ENCODE data around the gene SLC25A10.
"Not testable (repeated sequence)": the region's sequence is repeated elsewhere in the genome, so short reads cannot be mapped to it uniquely, and the experiment has no call there.

SLC25A10 gene, protein sequence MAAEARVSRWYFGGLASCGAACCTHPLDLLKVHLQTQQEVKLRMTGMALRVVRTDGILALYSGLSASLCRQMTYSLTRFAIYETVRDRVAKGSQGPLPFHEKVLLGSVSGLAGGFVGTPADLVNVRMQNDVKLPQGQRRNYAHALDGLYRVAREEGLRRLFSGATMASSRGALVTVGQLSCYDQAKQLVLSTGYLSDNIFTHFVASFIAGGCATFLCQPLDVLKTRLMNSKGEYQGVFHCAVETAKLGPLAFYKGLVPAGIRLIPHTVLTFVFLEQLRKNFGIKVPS

GRCh38 chr17:81711814-81712467, at the start of gene SLC25A10:
Gene SLC25A10 (plus strand): TSS chr17:81712284. CDS start chr17:81712427, 143 bp downstream.
- DNase-seq: peak; percentile 59 to 71 (median 64)

DNA sequence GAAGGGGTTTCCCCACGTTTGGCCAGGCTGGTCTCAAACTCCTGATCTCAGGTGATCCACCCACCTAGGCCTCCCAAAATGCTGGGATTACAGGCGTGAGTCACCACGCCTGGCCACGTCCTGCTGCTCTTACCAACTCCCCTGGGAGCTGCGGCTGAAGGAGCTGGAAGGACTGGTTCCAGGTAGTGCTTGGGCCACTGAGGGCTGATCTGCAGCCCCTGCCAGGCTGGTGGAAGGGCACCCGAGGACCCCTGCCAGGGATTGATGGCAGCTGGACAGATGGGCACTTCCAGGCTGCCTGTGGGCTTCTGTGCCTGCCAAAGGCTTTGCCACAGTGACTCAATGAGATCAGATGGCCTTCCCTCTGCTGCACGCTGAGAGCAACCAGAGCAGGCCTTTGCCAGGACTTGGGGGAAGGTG, 48.0 kb upstream of the SLC25A10 start:
- DNase-seq: no peak

DNA sequence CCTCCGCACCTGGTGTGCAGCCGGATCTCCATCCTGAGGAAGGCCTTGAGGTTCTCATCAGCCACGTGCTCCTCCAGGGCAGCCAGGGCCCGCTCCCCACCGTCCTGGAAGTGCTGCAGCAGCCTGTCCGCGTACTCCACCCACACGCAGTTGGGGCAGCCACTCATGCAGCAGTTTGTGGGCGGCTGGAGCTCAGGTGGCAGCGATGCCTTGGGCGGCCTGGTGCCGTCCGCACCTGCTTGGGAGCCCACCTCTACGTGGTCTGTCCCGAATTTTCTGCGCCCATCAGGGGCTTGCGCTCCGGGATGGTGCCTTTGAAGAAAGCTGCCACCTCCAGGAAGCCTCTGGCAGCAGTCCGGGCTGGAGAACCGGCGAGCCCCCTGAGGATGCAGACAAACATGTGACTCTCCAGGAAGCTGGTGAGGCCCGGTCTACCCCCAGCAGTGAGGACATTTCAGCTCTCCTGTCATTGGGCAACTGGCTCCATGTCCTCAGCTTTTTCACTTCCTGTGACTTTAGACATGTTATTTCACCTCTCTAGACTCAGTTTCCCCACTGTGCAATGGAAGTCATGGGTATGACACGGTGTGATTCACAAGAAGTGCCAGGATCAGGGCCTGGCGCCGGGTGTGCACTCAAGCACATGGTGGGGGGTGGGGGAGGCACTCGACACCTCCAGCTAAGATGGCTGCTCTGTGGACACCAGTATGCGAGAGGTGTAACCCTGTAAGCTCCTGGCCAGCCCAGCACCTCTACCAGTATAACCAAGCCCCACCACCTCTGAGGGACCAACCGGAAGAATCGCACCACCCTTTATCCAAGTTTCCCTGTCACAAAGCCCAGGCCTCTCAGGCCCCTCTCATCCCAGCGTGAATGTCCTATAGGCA, 46.6 kb upstream of the SLC25A10 start:
- DNase-seq: peak in 3 of 4 experiments; percentile 17 to 30 (median 25)

GRCh38 chr17:81666092-81666341, 46.1 kb upstream of the SLC25A10 start:
- peak in 1 of 4 experiments; percentile 29 for DNase-seq

- peak; percentile 80 to 92 (median 84) for DNase-seq
Measured at GRCh38 chr17:81666342-81667191, 45.5 kb upstream of the SLC25A10 start, which contains the start of the genes CCDC137 and OXLD1. Gene CCDC137 (plus strand): TSS chr17:81666737. CDS start chr17:81666767, 30 bp downstream. Gene OXLD1 (minus strand): TSS chr17:81666605. CDS start chr17:81666577, 28 bp downstream.

DNA sequence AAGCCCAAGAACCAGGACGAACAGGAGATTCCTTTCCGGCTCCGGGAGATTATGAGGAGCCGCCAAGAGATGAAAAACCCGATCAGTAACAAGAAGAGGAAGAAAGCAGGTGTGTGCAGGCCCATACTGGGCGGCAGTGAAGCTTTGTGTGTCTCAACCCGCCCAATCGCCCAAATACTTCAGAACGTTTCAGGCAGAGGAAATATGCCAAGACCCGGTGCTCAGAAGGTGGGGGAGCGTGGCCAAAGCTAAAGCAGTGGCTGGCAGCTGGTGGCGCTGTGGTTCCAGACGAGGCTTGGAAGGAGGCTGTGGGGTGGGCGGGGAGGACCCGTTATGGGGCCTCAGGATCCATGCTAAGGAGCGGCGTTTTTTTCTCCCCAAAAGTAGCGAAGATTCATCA, 44.3 kb upstream of the SLC25A10 start:
- no peak for DNase-seq

- DNase-seq: no peak
Measured at GRCh38 chr17:81672504-81672903, 39.6 kb upstream of the SLC25A10 start.

GRCh38 chr17:81672954-81673353, 39.1 kb upstream of the SLC25A10 start:
- DNase-seq: no peak

GRCh38 chr17:81673561-81674258, 38.4 kb upstream of the SLC25A10 start:
- no peak for DNase-seq

- DNase-seq: not testable (repeated sequence)
Measured at GRCh38 chr17:81675515-81676221, 36.4 kb upstream of the SLC25A10 start.

DNA sequence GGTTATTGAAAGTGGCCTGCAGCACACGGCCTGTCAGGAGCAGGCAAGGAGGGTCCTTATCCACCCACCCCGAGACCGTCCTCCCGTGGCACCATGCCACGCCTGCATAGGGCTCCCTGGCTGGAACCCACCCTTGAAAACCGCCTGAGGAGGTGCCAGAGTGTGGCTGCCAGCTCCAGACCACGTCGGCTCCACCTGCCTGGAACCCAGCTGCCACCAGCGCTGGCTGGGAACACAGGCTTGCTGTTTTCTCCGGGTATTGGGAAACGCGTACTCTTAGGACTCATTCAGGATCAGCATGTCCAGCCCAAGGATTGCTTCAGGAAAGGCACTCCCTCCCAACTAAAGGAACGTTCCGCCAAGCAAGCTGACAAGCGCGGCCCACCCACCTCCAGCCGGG, 35.2 kb upstream of the SLC25A10 start:
- DNase-seq: no peak

DNA sequence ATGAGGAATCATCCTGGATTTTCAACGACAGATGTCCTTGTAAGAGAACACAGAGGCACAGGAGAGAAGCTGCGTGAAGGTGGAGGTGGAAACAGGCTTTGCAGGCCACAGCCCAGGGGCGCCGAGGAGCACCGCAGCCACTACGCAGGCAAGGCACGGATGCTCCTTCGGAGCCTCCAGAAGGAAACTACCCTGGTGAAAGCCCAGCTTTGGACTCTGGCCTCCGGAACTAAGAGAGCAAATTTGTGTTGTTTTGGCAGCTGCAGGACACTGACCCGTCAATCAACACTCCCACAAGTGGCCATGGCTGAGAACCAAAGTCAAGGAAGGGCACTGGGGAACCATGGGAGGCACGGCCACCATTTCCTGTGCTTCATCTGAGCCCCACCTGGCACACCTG, 31.9 kb upstream of the SLC25A10 start:
- no peak for DNase-seq

GRCh38 chr17:81681672-81682071, 30.4 kb upstream of the SLC25A10 start:
- DNase-seq: no peak

- no peak for DNase-seq
Measured at GRCh38 chr17:81682565-81683207, 29.4 kb upstream of the SLC25A10 start.

DNA sequence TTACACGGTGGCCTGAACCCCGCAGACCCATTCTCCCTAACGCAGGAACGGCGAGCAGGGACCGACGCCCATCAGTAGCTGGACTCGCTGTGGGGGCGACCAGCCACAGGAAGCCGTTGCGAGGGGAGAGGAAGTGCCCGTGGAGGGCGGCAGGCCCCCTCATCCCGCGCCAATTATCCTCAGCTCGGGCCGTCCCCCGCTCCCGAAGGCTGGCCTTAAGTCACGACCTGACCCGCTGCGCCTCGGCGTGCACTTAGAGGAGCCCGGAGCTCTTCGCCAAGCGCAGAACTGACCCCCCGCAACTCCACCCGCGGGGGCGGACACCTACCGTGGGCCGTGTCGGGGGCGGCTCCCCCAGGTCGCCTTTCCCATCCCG, 28.9 kb upstream of the SLC25A10 start:
- no peak for DNase-seq

GRCh38 chr17:81683584-81684441, 28.3 kb upstream of the SLC25A10 start, which contains the start of the genes ARL16 and HGS:
Gene ARL16 (minus strand): TSS chr17:81683797. CDS start chr17:81683753, 44 bp downstream.
Gene HGS (plus strand): TSS chr17:81684011. CDS start chr17:81684067, 56 bp downstream.
- peak; percentile 94 to 96 (median 94) for DNase-seq

DNA sequence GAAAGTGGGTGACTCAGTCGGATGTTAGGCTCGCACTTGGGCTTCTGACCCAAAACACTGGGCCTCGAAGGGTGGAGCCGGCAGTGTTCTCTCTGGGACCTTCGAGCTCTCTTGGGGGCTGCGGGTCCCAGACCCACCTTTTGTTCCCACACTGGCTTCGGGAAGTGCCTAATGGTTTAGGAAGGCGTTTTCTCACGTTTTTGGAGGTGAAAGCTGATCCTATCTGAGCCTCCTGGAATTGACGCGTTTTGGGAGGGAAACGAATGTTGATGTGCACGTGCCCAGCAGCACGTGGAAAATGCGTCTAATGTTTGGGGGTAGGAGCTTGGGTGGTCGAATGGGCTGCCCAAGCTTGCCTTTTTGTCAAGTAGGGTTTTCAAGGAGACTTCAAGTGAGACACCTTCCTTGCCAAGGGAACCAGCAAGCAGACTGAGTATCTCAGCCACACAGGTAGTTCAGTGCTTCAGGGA, 27.6 kb upstream of the SLC25A10 start:
- no peak for DNase-seq

DNA sequence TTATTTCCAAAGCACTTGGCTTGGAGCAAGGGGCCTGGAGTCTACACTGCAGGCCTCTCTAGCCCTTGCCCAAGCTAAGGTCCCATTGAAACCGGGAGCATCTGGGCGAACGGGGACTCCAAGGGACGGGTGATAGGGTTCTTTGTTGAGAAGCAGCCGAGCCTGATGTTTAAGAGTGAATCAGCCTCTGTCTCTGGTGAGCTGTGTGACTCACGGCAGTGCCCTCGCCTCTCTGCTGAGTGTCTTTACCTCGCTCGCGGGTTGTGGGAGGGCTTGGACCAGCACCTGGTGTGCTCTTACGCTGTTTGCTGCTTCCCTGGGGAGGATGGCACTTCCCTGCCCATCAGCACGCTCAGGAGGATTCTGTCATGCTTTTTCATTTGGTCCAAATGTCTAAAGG, 27.0 kb upstream of the SLC25A10 start:
- DNase-seq: peak in 2 of 4 experiments; percentile 21 to 32

DNA sequence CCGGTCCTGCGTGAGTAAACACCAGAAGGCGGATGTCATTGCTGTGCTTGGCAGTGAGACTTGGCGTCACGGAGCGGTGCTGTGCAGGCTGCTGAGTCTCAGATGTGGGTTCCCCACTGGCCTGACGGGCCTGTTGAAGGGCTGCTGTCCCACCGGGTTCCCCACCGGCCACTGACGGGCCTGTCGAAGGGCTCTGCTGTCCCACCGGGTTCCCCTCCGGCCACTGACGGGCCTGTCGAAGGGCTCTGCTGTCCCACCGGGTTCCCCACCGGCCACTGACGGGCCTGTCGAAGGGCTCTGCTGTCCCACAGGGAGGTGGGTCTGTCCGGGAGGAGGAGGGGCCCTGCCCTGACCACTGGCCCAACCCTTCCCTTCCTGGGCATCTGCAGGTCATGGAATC, 25.5 kb upstream of the SLC25A10 start:
- no peak for DNase-seq

Measured in activated CD4-positive, CD25-positive, alpha-beta regulatory T cell (primary cell).